HCT116 (cell line): ENCODE data around the gene TMEM132A. TPM values are rescaled to one million over a fixed set of nuclear protein-coding genes. Genes with fewer than 3 reads are reported as not detected.

Source experiments
- ATAC-seq: fragments of 200-7000 bp; cut with Tn5 transposase; 2 replicates; pipeline ENCODE4 v1.9.1; 2020; ENCODE audit warnings: mild to moderate bottlenecking, moderate library complexity
- BruUV-seq: library from RNA; stranded (reverse); fragments of 400-500 nt; replicated peaks from 2 replicates; lab custom pipeline; 2021; lab: Mats Ljungman, UMichigan
- CTCF ChIA-PET: fragments of 300-600 bp; sonication (Branson Sonifier 250); formaldehyde crosslinking; loops from one replicate; lab custom pipeline; 2021; ENCODE audit warnings: antibody characterized with exemption; lab: Charles Lee
- POLR2A ChIA-PET: fragments of 300-600, 350-600 bp; sonication (Branson Sonifier 250); formaldehyde crosslinking; loops from one replicate; lab custom pipeline; 2021; ENCODE audit warnings: antibody characterized with exemption; lab: Charles Lee
- RAD21 ChIA-PET, 2 experiments: fragments of 300-600 bp; sonication (Branson Sonifier 250); formaldehyde crosslinking; loops; one replicate each; lab custom pipeline; 2023; ENCODE audit warnings: low total read pairs in 2 of 2; ENCODE audit not compliant: uncharacterized antibody in 2 of 2, unreplicated experiment in 2 of 2, low non-redundant PET in 1 of 2; lab: Charles Lee
- DNase-seq: peaks from one replicate; pipeline ENCODE4 v3.0.0-alpha.2; 2010; ENCODE audit warnings: low read depth, low spot score
- H2AFZ ChIP-seq: fragments of 200-600 bp; shearing (Covaris generic), sonication (generic); 2 replicates; pipeline ENCODE4 v1.6.1; 2017; ENCODE audit warnings: low read depth, mixed run types, mixed read lengths, antibody characterized with exemption, low read length; ENCODE audit not compliant: poor library complexity, severe bottlenecking
- H3K27ac ChIP-seq: 2 replicates; pipeline ENCODE4 v1.5.1; 2012; ENCODE audit warnings: low read depth, low read length
- H3K27me3 ChIP-seq: fragments of 200-600 bp; sonication (generic); 2 replicates; pipeline ENCODE4 v1.6.1; 2016; ENCODE audit warnings: mixed run types, low read length, mixed read lengths; ENCODE audit not compliant: insufficient read depth
- H3K36me3 ChIP-seq, 2 experiments: fragments of 200-500 bp in 1 of 2; fragments of 200-600 bp in 1 of 2; sonication (Bioruptor generic) in 1 of 2; sonication (generic) in 1 of 2; 2 replicates each; pipeline versions ENCODE4 v1.5.1 to v1.6.1; 2014 to 2016; ENCODE audit warnings: low read length in 2 of 2, inconsistent platforms in 1 of 2, mixed read lengths in 1 of 2, mixed run types in 1 of 2; ENCODE audit not compliant: insufficient read depth in 2 of 2, control insufficient read depth in 1 of 2
- H3K4me1 ChIP-seq, 2 experiments: fragments of 200-600 bp in 1 of 2; sonication (generic) in 1 of 2; 2 replicates each; pipeline versions ENCODE4 v1.5.1 to v1.6.1; 2012 to 2017; ENCODE audit warnings: low read length in 2 of 2, inconsistent platforms in 1 of 2, mild to moderate bottlenecking in 1 of 2, mixed read lengths in 1 of 2, mixed run types in 1 of 2, moderate library complexity in 1 of 2; ENCODE audit not compliant: insufficient read depth in 2 of 2, control insufficient read depth in 1 of 2
- H3K4me2 ChIP-seq: fragments of 200-600 bp; sonication (generic); 2 replicates; pipeline ENCODE4 v1.6.1; 2017; ENCODE audit warnings: mixed run types, low read length, mixed read lengths
- H3K4me3 ChIP-seq, 2 experiments: fragments of 200-600 bp in 1 of 2; sonication (generic) in 1 of 2; replicated peaks in 1 of 2; 2 replicates each; pipeline ENCODE4 v1.5.1; 2011 to 2016; ENCODE audit warnings: low read length in 2 of 2, control low read depth in 1 of 2, low read depth in 1 of 2, mild to moderate bottlenecking in 1 of 2, mixed read lengths in 1 of 2, mixed run types in 1 of 2
- H3K79me2 ChIP-seq: fragments of 200-600 bp; sonication (generic); 2 replicates; pipeline ENCODE4 v1.6.1; 2017; ENCODE audit warnings: mild to moderate bottlenecking, mixed run types, low read length, moderate library complexity, mixed read lengths; ENCODE audit not compliant: insufficient read depth
- H3K9ac ChIP-seq: fragments of 200-600 bp; sonication (generic); 2 replicates; pipeline ENCODE4 v1.6.1; 2016; ENCODE audit warnings: low read length, mixed read lengths
- H3K9me2 ChIP-seq: fragments of 200-600 bp; sonication (generic), shearing (Covaris generic); 2 replicates; pipeline ENCODE4 v1.6.1; 2017; ENCODE audit warnings: mixed run types, mild to moderate bottlenecking, moderate library complexity; ENCODE audit not compliant: insufficient read depth
- H3K9me3 ChIP-seq, 2 experiments: fragments of 200-500 bp in 1 of 2; fragments of 200-600 bp in 1 of 2; sonication (Bioruptor generic) in 1 of 2; sonication (generic) in 1 of 2; 2 replicates each; pipeline ENCODE4 v1.6.1; 2014 to 2017; ENCODE audit warnings: low read length in 2 of 2, mixed read lengths in 2 of 2, inconsistent platforms in 1 of 2, low read depth in 1 of 2, mild to moderate bottlenecking in 1 of 2, mixed run types in 1 of 2, moderate library complexity in 1 of 2; ENCODE audit not compliant: control insufficient read depth in 1 of 2, insufficient read depth in 1 of 2
- H4K20me1 ChIP-seq: fragments of 200-600 bp; sonication (generic), shearing (Covaris generic); 2 replicates; pipeline ENCODE4 v1.6.1; 2017; ENCODE audit warnings: mixed run types, mild to moderate bottlenecking, moderate library complexity; ENCODE audit not compliant: insufficient read depth
- CEBPB ChIP-seq: IDR thresholded peaks from 2 replicates; pipeline ENCODE4 v1.6.1; 2012; ENCODE audit warnings: low read depth
- CTCF ChIP-seq, 3 experiments: fragments of 200-600 bp in 1 of 3; sonication (generic) in 1 of 3; IDR thresholded peaks in 2 of 3; conservative IDR thresholded peaks in 1 of 3; 2 replicates each; pipeline ENCODE4 v1.5.1; 2012 to 2017; ENCODE audit warnings: low read depth in 2 of 3, low read length in 2 of 3, antibody characterized with exemption in 1 of 3, borderline replicate concordance in 1 of 3, control low read depth in 1 of 3, mild to moderate bottlenecking in 1 of 3, mixed read lengths in 1 of 3, mixed run types in 1 of 3, moderate library complexity in 1 of 3; ENCODE audit not compliant: insufficient read depth in 1 of 3
- EGR1 ChIP-seq: IDR thresholded peaks from 2 replicates; pipeline ENCODE4 v1.6.1; 2012; ENCODE audit warnings: low read depth
- EZH2 ChIP-seq: fragments of 200-600 bp; sonication (generic); IDR thresholded peaks from 2 replicates; pipeline ENCODE4 v1.6.1; 2017; ENCODE audit warnings: antibody characterized with exemption, mixed run types
- EZH2phosphoT487 ChIP-seq: fragments of 200-600 bp; IDR thresholded peaks from 2 replicates; pipeline ENCODE4 v1.6.1; 2018; ENCODE audit warnings: antibody characterized with exemption, borderline replicate concordance
- FOSL1 ChIP-seq: IDR thresholded peaks from 2 replicates; pipeline ENCODE4 v1.6.1; 2012; ENCODE audit warnings: low read depth
- MAX ChIP-seq: IDR thresholded peaks from 2 replicates; pipeline ENCODE4 v1.6.1; 2012
- POLR2A ChIP-seq: IDR thresholded peaks from 2 replicates; pipeline ENCODE4 v1.7.0; 2011; ENCODE audit warnings: borderline replicate concordance; ENCODE audit not compliant: insufficient read depth, insufficient read length; ENCODE audit errors: extremely low read depth
- RAD21 ChIP-seq: IDR thresholded peaks from 2 replicates; pipeline ENCODE4 v1.6.1; 2012; ENCODE audit warnings: low read depth, mild to moderate bottlenecking
- SIN3A ChIP-seq: IDR thresholded peaks from 2 replicates; pipeline ENCODE4 v1.6.1; 2012; ENCODE audit warnings: low read depth
- SRF ChIP-seq: IDR thresholded peaks from 2 replicates; pipeline ENCODE4 v1.6.1; 2012; ENCODE audit warnings: low read depth
- YY1 ChIP-seq: IDR thresholded peaks from 2 replicates; pipeline ENCODE4 v1.6.1; 2011; ENCODE audit warnings: low read length, low read depth, moderate library complexity, mild to moderate bottlenecking; ENCODE audit not compliant: insufficient replicate concordance; ENCODE audit errors: extremely low read depth
- ZFX ChIP-seq: fragments of 450-650 bp; IDR thresholded peaks from 2 replicates; pipeline ENCODE4 v1.6.1; 2017
- ZNF274 ChIP-seq: fragments of 200-500 bp; sonication (Bioruptor generic); IDR thresholded peaks from 2 replicates; pipeline ENCODE4 v1.6.1; 2014; ENCODE audit warnings: mild to moderate bottlenecking, low read depth, low read length, inconsistent platforms
- intact Hi-C: fragments of 100-400 bp; cut with micrococcal nuclease; formaldehyde crosslinking; loops from 2 replicates; pipeline ENCODE4 v1.10.0; 2022
- total RNA-seq: library from RNA; stranded (reverse); gene quantifications from one replicate; pipeline ENCODE4 v1.2.1, GENCODE V29; 2021; ENCODE audit not compliant: unreplicated experiment
- TF ChIP-seq, protein P1 (sequence below): IDR thresholded peaks from 2 replicates; pipeline ENCODE4 v1.6.1; 2012; ENCODE audit warnings: low read depth
- TF ChIP-seq, protein P2 (sequence below): IDR thresholded peaks from 2 replicates; pipeline ENCODE4 v1.6.1; 2011; ENCODE audit warnings: mild to moderate bottlenecking, low read length, moderate library complexity; ENCODE audit not compliant: insufficient replicate concordance; ENCODE audit errors: extremely low read depth
- TF ChIP-seq, protein P3 (sequence below): IDR thresholded peaks from 2 replicates; pipeline ENCODE4 v1.6.1; 2012

Gene TMEM132A
- total RNA-seq, 1 experiment from 2014 or later, result 120 TPM

GRCh38 chr11:60977836-60978235, 53.6 kb downstream of the TMEM132A start:
- Histone ChIP-seq H3K9me3 (no peaks in the 10 kb centered on the region), H3K9ac (no peak overlapping the region), H3K9me2 (no peaks in the 10 kb centered on the region), H3K4me1 (no peaks in the 10 kb centered on the region), H3K4me2 (no peak overlapping the region), H3K27me3 (no peaks in the 10 kb centered on the region; the same call in 1 of the 2 replicates), H3K36me3 (no peaks in the 10 kb centered on the region), H3K27ac (no peak overlapping the region), H4K20me1 (no peaks in the 10 kb centered on the region), H3K4me3 (no peak overlapping the region), H2AFZ (no peak overlapping the region), H3K79me2 (no peaks in the 10 kb centered on the region)
- ATAC-seq (no peak), DNase-seq (no peak)
- ChIA-PET POLR2A (no interaction called here), CTCF (no interaction called here), RAD21 (no interaction called here)
- BruUV-seq, result no TSS peak
- TF ChIP-seq EZH2phosphoT487, result no peak
- TF ChIP-seq RAD21, result no peak
- TF ChIP-seq CTCF (IDR thresholded peaks at IDR 0.05 in 2 of 3, conservative IDR thresholded peaks at IDR 0.05 in 1 of 3; ENCODE audit: borderline replicate concordance in 1 of 3, insufficient read depth in 1 of 3, low read depth in 2 of 3, low read length in 2 of 3), result no peak
- no peak for TF ChIP-seq CEBPB
- no peak for TF ChIP-seq POLR2A
- no peak for TF ChIP-seq SIN3A
- TF ChIP-seq, protein P1, sequence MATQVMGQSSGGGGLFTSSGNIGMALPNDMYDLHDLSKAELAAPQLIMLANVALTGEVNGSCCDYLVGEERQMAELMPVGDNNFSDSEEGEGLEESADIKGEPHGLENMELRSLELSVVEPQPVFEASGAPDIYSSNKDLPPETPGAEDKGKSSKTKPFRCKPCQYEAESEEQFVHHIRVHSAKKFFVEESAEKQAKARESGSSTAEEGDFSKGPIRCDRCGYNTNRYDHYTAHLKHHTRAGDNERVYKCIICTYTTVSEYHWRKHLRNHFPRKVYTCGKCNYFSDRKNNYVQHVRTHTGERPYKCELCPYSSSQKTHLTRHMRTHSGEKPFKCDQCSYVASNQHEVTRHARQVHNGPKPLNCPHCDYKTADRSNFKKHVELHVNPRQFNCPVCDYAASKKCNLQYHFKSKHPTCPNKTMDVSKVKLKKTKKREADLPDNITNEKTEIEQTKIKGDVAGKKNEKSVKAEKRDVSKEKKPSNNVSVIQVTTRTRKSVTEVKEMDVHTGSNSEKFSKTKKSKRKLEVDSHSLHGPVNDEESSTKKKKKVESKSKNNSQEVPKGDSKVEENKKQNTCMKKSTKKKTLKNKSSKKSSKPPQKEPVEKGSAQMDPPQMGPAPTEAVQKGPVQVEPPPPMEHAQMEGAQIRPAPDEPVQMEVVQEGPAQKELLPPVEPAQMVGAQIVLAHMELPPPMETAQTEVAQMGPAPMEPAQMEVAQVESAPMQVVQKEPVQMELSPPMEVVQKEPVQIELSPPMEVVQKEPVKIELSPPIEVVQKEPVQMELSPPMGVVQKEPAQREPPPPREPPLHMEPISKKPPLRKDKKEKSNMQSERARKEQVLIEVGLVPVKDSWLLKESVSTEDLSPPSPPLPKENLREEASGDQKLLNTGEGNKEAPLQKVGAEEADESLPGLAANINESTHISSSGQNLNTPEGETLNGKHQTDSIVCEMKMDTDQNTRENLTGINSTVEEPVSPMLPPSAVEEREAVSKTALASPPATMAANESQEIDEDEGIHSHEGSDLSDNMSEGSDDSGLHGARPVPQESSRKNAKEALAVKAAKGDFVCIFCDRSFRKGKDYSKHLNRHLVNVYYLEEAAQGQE, result no peak
- no peak for TF ChIP-seq MAX
- TF ChIP-seq FOSL1, result no peak
- TF ChIP-seq ZNF274, result no peak
- TF ChIP-seq SRF, result no peak
- no peak for TF ChIP-seq YY1
- TF ChIP-seq ZFX, result no peak
- TF ChIP-seq, protein P2, sequence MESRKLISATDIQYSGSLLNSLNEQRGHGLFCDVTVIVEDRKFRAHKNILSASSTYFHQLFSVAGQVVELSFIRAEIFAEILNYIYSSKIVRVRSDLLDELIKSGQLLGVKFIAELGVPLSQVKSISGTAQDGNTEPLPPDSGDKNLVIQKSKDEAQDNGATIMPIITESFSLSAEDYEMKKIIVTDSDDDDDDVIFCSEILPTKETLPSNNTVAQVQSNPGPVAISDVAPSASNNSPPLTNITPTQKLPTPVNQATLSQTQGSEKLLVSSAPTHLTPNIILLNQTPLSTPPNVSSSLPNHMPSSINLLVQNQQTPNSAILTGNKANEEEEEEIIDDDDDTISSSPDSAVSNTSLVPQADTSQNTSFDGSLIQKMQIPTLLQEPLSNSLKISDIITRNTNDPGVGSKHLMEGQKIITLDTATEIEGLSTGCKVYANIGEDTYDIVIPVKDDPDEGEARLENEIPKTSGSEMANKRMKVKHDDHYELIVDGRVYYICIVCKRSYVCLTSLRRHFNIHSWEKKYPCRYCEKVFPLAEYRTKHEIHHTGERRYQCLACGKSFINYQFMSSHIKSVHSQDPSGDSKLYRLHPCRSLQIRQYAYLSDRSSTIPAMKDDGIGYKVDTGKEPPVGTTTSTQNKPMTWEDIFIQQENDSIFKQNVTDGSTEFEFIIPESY, result no peak
- TF ChIP-seq EZH2, result no peak
- TF ChIP-seq EGR1, result no peak
- TF ChIP-seq, protein P3, sequence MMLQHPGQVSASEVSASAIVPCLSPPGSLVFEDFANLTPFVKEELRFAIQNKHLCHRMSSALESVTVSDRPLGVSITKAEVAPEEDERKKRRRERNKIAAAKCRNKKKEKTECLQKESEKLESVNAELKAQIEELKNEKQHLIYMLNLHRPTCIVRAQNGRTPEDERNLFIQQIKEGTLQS, result no peak
- intact Hi-C loops, result no loop called here
